HL-60 (cell line): ENCODE data around the gene CBLC.

Experiments
- CTCF ChIP-seq: IDR thresholded peaks from one replicate; pipeline ENCODE4 v1.5.1; 2011; ENCODE audit warnings: low read length, control low read depth, inconsistent platforms; ENCODE audit not compliant: insufficient read depth
- REST ChIP-seq: IDR thresholded peaks from 2 replicates; pipeline ENCODE4 v1.6.1; 2012; ENCODE audit warnings: low read depth; ENCODE audit not compliant: insufficient replicate concordance

DNA sequence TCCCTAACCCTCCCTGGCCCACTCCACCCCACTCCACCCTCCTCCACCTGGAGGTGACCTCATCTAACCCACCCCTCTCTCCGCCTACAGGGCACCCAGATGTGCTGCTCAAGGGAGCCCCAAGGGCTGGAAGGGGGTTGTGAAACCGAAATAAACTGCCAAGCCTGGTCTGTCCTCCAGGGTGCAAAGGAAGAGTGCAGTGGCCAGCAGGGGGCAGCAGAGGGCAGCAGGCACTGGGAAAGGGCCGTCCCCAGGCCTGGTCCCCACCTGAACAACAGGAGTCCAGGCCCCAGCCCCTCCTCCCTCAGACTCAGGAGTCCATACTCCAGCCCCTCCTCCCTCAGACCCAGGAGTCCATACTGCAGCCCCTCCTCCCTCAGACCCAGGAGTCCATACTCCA lies 22.8 kb downstream of the CBLC start:
- peak; percentile 88 for TF ChIP-seq CTCF
- no peak for TF ChIP-seq REST
